Measurements from ENCODE around the gene KCNJ1.

KCNJ1 gene

DNA sequence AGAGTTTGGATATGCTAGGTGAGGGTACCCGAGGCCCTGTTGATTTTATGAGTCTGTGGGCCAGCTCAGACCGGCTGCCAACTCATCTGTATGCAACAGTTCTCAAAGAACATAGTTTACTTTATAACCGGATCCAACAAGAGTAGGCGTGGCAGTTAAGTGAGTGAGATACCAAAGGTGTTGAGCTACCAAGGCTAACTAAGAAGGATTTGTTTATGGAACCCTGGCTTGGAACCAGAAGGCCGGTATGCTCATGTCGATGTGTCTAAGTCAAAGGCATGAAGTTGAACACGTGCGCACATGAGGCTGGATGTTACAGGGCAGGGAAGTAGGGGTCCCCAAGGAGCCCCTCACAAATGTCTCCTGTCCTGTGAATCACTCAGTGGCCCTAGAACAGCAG is at the start of gene KCNJ1:
TSS of gene KCNJ1 (minus strand) at position 20 of the 400 bp plus-strand sequence. CDS start 27,053 bp downstream, outside the sequence.
- DNase-seq (ENCODE audit: low read depth), result no peak

DNA sequence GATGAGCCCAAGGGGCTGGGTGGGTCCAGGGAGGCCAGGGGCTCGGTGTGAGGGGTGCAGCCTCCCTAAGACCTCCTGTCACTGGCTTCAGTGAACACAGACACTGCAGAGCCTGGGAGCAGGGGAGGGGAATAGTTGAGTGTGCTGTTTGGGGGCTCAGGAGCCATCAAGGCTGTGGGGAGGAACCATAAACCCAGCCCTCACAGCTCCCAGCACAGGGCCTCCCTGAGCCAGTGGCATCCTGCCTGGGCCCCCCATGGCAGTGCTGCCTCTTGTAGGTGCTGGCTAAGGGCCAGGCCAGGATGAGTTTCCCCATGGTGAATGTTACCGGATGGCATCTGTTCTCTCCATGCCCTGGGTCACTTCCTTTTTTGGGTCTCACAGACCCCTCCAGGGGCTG is 49.6 kb upstream of the KCNJ1 start:
- no peak for DNase-seq (ENCODE audit: low read depth)

DNA sequence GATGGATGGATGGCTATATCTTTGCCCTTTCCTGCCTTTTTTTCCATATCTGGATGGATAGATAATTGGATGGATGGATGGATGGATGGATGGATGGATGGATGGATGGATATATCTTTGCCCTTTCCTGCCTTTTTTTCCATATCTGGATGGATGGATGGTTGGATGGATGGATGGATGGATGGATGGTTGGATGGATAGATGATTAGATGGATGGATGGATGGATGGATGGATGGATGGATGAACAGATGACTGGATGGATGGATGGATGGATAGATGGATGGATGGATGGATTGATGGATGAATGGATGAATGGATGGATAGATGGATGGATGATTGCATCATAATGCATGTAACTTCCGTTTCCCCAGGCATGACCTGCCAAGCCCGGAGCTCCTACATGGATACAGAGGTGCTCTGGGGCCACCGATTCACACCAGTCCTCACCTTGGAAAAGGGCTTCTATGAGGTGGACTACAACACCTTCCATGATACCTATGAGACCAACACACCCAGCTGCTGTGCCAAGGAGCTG is 49.0 kb upstream of the KCNJ1 start:
- DNase-seq (ENCODE audit: low read depth), result no peak

DNA sequence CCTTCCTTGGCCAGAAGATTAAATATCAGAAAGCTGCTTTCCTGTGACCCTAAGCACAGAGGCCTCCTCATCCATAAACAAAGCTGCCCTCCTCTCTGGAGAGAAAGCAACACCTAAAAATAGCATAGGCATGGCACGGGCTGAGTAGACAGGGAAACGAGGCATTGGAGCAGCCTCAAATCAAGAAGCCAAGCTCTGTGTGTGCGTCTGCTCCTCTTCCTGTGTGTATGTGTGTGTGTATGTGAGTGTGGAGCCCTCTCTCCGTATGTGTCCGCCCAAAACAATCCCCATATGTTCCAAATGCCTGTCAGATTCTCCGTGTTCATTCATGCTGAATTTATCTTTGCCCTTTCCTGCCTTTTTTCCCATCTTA is 48.0 kb upstream of the KCNJ1 start:
- no peak for DNase-seq (ENCODE audit: low read depth)

DNA sequence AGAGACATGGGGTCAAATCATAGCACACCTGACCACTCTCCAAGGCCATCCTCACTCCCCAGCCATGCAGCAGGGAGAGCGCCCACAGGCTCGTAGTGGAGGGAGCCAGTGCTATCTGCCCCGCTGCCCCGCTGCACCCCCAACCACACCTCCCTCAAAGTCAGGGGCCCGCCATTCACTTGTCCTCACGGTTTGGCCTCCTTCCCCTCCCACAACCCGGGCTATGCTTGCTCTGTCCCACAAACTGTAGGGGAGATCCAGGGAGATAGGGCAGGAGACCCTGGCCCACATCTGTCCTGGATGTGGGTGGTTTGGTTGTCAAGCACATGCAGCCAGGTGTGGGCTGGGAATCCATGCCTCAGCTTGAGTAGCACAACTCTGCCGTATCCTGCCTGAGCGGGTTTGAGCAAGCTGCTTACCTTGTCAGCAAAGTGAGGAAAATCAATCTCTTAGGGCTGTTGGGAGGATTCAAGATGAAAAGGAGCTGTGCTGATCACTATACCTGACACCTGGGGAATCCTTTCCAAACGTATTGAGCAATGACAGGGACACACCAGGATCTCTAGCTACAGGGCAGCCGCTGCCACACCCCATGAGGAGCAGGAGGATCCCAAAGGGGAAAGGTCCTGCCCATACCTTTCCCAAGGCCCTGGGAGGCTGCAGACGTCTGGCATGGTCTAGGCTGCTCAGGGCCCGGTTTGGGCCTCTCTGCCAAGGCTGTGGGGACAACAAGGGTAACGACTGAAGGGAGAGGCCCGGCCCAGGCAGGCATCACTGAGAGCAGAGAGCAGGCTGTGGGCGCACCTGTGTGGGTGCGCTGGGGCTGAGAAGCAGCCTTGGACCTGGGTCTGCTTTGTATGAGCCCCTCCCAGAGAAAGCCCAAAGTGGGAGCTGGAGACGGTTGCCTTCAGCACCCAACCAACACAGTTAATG is 47.4 kb upstream of the KCNJ1 start:
- no peak for DNase-seq (ENCODE audit: low read depth)

DNA sequence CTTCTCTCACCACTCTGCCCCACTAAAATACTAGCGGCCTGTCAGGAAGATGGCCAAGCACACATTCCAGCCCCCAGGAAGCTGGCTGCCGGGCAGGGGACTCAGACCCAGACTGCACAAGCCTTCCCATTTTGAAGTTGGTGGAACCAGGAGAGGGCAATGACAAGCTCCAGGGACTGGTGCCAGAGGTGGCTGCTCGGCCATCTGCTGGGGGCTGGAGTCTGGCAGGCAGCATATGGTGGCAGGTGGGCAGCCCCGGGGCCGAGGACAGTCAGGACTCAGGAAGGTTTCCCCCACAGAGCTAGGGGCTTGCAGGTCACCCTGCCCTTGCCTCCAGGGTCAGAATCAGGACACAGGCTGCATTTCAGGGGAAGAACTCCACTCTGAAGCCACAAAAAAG is 46.7 kb upstream of the KCNJ1 start:
- no peak for DNase-seq (ENCODE audit: low read depth)

DNA sequence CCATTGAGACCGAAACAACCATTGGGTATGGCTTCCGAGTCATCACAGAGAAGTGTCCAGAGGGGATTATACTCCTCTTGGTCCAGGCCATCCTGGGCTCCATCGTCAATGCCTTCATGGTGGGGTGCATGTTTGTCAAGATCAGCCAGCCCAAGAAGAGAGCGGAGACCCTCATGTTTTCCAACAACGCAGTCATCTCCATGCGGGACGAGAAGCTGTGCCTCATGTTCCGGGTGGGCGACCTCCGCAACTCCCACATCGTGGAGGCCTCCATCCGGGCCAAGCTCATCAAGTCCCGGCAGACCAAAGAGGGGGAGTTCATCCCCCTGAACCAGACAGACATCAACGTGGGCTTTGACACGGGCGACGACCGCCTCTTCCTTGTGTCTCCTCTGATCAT is 44.6 kb upstream of the KCNJ1 start:
- no peak for DNase-seq (ENCODE audit: low read depth)

DNA sequence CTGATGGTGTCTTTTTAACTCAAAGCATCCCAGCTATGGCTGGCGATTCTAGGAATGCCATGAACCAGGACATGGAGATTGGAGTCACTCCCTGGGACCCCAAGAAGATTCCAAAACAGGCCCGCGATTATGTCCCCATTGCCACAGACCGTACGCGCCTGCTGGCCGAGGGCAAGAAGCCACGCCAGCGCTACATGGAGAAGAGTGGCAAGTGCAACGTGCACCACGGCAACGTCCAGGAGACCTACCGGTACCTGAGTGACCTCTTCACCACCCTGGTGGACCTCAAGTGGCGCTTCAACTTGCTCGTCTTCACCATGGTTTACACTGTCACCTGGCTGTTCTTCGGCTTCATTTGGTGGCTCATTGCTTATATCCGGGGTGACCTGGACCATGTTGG is 44.1 kb upstream of the KCNJ1 start:
- no peak for DNase-seq (ENCODE audit: low read depth)

DNA sequence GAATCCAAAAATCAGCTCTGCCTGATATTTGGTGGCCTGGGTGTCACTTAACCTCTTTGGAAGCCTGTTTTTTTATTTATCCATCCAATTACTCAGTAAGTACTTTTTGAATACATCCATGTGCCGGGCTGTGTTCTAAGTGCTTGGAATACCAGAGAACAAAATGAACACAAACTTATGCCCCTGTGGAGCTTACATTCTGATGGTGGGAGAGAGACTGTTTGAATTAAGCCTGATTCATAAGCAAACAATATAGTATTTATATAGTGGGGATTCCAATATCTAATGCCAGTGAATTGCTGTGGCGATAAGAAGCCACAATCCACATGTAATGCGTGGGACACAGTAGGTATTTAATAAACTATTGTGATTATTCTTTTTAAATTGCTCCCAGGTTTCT is 43.5 kb upstream of the KCNJ1 start:
- no peak for DNase-seq (ENCODE audit: low read depth)

DNA sequence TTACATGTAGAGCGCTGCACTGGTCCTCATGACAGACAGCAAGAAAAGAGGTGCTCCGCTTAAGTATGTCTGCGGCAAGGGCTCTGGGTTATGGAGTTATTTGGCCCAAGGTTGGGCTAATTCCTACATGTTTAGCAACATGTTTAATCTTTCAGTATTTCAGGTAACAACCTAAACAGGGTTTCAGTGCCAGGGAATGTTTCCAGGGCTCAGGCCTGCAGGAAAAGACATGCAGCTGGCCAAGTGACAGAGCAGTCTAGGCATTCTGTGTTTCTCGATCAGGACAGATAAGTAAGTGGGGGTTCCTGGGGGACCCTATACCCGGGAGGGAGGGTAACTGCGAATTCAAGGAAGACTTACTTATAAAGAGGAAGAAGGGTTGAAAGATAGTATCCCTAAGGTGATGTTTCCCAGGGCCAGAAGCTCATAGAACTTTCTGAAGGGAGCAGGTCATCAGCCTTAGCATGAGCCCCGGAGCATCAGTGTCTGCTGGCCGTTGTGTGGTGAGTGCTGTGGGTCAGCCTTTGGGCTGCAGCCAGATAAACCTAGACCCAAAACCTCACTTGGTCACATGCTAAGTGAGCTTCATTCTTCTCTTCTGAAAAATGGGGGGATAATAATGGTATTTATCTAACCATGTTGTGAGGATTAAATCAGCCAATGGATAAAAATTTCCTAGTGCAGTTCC is 42.5 kb upstream of the KCNJ1 start:
- no peak for DNase-seq (ENCODE audit: low read depth)

DNA sequence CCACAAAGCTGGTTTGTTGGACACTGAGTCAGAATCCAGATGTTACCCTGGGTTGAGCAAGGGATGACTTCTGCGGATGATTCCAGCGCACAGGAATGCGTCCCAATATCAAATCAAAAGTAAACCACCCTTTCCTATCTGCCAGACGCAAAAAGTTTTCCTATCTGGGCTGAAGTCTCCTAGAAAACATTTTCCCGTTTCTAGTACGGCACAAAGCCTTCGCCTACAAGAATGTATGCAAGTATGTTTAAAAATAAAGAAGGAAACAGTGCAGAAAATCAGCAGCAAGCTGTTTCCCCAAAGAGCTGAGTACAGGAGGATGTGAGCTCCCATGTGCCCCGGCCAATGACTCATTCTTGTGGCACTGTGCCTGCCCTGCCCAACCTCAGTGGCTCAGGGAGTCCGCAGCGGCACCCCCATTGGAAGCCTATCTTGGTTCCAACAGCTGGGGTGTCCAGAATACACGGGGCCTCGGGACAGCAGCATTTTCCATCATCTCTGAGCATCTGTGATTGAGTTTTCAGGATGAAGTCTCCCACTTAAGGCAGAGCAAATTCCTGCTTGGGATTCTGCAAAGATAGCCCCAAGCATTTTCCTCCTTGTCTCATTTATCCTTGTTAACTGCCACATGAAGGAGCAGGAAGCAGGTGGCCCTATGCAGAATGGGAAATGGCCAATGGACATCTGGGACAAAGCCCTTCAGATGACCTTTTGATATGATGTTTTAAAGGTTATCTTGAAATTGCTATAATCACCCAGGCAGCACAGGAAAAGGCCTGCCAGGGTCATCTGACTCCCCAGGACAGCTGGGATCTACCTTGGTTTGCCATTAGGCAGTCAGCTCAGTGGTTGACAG is 41.5 kb upstream of the KCNJ1 start:
- DNase-seq (ENCODE audit: low read depth), result peak; percentile 50

DNA sequence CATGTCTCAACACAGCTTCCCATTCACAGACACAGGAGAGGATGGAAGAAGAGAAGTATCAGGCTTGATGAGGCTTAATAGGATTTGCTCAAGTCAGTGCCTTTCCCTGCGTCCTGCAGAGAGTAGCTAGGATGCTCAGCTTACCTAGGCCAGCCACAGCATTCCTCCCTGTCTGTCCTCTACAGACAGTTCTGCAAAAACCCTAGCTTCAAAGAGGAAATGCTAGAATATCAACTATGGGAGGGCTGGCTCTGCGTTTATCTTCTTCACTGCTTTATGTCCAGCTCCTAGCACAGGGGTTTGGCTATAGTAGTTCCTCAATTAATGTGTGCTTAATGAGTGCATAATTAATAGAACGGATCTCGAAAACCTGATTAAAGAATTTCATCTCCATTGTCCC is 40.5 kb upstream of the KCNJ1 start:
- no peak for DNase-seq (ENCODE audit: low read depth)

DNA sequence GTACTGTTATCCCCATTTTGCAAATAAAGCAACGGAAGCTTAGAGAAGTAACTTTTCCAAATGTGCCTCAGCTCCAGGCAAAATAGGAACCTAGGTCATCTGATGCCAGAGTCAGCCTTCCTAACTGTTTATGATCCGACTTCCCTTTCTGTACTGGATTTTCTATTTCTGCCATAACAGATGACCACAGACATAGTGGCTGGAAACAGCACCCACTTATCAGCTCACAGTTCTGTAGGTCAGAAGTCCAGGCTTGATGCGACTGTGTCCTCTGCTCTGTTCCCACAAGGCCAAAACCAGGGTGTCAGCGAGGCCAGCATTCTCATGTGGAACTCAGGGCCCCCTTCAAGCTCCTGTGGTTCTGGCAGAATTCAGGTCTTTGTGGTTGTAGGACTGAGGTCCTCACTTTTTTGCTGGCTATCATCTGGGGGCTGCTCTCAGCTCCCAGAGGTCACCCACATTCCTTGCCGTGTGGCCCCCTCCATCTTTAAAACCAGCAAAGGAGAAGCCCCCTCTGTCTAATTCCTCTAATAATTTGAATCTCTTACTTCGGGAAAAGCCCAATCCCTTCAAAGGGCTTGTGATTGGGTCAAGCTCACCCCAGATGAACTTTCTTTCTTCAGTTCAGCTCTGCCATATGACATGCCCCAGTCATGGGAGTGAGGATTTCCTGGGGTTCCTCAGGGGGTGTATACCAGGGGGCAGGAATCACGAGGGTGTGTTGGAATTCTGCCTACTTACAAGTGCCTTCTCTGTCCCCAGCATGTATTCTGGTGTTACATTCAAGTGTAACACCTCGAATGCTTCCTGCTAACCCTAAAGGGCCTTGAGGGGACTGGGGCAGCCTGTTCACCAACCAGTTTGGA is 39.3 kb upstream of the KCNJ1 start:
- no peak for DNase-seq (ENCODE audit: low read depth)

DNA sequence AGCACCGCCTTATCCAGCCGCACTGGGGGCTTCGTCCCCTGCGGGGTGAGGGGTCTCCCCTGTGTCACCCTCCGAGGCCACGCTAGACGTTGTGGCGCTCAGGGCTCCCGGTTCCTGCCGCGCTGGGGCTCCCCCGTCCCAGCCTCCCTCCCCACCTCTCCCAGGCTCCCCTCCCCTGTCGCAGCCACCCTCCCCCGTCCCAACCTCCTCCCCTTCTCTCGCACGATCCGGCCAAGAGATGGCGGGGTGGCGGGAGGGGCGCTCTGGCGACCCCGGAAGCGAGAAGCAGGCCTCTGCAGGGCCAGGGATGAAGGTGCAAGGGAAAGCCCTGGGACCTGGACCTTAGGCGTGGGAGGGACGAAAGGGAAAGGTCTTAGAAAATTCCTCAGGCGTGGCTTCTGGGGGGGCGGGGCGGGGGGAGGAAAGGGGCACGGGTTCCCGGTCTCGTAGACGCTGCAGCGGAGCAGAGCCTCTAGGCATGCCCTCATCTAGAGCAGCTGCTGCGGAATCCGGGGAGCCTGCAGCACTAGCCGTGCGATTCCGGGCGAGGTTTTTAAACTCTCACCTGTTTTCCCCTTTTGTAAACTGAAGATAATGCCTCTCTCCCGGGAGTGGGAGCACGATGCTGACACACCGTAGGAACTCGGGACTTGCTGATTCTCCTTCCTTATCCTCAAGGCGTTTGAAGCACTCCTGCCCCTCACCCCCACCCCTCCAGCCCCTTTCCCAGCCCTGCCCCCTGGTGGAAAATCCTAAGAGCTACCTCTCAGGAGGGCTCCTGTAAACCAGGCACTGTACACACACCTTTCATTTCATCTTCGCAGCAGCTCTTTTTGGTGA is 38.5 kb upstream of the KCNJ1 start:
- DNase-seq (ENCODE audit: low read depth), result no peak

DNA sequence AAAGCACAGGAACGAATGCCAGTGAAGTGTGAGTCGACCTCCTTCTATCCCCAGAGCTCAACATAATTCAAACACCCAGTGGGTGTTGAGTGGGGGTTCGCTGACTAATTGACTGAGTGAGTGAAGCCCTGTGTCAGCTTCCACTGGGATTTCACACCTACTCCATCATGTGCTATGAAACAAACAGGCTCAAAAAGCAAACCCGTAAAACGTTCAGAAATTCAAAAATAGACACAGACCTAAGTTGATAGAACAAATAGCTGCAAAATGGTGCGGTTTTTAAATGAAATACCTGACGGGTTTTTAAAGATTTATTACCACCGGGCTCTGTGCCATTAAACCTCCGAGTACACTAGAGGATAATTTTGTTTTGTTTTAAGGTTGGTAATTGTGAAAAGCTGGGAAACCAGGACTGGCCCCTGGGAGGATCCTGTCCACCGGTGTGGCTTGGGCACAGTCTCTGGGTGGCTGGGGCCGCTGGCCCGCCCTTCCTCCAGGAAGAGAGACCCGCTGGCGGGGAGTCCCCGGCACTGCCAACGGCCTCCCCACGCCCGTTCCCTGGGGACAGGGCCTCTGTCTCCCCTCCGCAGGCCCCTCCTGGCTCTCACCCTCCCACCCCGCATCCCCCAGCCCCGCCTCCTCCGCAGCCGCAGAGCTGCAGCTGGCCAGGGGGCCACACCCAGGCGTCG is 37.7 kb upstream of the KCNJ1 start:
- no peak for DNase-seq (ENCODE audit: low read depth)

DNA sequence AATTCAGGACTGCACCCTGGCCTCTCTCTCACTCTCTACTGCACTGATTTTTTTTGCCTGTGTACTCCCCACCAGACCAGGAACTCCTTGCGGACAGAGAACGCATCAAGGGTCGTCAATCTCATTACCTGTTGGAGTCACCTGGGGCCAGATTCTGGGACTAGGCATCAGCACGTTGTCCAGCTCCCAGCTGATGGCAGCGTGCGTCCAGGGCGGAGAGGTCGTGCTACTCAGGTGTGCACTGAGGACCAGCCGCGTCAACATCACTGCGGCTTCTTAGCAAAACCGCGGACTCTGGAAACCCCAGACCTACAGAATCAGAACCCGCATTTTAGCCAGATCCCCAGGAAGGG is 37.2 kb upstream of the KCNJ1 start:
- no peak for DNase-seq (ENCODE audit: low read depth)

DNA sequence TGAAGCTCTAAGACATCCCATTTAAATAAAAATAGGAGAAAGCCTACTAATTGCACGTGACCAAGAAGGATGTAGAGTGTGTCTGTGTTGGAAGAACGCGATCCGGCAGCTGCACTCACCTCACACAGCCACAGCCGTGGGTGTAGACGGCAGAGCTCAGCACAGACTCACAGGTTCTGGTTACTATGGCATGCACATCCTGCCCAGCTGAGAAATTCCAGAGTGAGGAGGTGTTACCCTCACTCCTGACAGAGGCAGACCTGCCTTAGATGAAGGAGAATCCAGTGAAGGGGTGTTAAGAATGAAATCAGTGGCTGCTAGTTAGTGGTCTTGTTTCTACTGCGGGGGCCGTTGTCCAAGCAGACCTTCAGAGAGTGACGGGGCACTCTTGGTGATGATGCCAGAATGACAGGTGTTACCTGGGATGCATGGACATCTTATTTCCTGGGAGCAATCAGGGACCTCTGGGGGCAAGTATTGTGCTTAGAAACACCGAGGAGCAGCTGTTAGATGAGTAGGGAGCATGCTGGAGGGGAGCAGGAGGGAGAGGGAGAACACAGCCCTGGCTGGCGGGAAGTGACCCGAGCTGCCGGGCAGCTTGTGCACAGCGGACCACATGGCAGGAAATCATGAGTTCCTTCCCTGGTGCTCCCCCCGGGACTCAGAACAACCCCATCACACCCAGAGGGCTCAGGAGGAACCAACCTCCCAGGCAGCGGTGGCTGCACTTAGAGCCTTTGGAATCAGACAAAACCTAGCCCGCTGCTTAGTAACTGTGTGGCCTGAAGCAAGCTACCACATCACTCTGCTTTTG is 36.4 kb upstream of the KCNJ1 start:
- DNase-seq (ENCODE audit: low read depth), result no peak

DNA sequence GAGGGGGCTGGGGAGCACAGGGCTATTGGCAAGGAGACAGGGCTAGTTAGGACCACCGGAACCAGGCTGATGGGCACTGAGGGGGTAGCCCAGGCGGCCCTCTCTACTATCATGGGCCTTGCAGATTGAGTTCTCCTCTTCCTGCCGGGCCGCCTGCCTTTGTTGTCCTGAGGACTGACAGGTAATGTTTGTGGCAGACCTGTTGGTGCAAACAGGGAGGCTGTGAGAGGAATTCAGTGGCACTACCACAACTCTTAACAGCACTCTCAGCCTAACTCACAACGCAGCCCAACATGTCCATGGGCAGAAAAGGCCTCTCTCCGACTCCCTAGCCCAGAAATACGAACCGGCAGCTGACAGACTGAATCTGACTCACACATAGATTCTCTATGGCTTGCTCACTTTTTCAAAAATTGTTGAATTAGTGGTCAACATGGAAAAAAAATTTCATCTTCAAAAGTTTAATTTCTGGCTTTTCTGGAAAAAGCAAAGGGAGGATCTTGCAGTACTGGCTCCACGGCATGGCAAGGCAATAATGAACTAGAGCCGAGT is 35.5 kb upstream of the KCNJ1 start:
- peak; percentile 74 for DNase-seq (ENCODE audit: low read depth)

Data from iris pigment epithelial cell (primary cell).